GM19395 (cell line): ENCODE data around the gene CORO1A.
"Not testable (repeated sequence)": the region's sequence is repeated elsewhere in the genome, so short reads cannot be mapped to it uniquely, and the experiment has no call there.

Experiments used
- ATAC-seq: cut with Tn5 transposase; IDR thresholded peaks from one replicate; pipeline ENCODE4 v1.9.1; 2021; ENCODE audit warnings: mild to moderate bottlenecking, moderate library complexity; ENCODE audit not compliant: unreplicated experiment

The CORO1A gene

DNA sequence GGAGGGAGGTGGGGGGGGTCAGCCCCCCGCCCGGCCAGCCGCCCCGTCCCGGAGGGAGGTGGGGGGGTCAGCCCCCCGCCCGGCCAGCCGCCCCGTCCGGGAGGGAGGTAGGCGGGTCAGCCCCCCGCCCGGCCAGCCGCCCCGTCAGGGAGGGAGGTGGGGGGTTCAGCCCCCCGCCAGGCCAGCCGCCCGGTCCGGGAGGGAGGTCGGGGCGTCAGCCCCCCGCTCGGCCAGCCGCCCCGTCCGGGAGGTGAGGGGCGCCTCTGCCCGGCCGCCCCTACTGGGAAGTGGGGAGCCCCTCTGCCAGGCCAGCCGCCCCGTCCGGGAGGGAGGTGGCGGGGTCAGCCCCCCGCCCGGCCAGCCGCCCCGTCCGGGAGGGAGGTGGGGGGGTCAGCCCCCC is 14.0 kb upstream of the CORO1A start:
- ATAC-seq = not testable (repeated sequence)

DNA sequence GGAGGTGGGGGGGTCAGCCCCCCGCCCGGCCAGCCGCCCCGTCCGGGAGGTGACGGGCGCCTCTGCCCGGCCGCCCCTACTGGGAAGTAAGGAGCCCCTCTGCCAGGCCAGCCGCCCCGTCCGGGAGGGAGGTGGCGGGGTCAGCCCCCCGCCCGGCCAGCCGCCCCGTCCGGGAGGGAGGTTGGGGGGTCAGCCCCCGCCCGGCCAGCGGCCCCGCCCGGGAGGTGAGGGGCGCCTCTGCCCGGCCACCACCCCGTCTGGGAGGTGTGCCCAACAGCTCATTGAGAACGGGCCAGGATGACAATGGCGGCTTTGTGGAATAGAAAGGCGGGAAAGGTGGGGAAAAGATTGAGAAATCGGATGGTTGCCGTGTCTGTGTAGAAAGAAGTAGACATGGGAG is 13.3 kb upstream of the CORO1A start:
- ATAC-seq = not testable (repeated sequence)

DNA sequence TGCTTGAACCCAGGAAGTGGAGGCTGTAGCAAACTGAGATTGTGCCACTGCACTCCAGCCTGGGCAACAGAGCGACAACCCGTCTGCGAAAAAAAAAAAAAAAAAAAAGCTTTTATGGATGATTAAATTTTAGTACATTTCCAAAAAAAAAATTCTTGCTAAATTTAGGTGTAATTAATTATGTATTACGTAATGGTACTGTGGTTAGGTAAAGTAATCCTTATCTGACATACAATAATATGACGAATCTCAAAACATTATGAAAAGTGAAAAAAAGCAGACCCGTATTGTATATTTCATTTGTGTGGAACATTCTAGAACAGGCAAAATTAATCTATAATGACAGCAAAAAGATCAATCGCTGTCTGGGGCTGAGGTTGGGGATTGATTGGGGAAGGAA is 10.3 kb upstream of the CORO1A start:
- ATAC-seq = no peak

DNA sequence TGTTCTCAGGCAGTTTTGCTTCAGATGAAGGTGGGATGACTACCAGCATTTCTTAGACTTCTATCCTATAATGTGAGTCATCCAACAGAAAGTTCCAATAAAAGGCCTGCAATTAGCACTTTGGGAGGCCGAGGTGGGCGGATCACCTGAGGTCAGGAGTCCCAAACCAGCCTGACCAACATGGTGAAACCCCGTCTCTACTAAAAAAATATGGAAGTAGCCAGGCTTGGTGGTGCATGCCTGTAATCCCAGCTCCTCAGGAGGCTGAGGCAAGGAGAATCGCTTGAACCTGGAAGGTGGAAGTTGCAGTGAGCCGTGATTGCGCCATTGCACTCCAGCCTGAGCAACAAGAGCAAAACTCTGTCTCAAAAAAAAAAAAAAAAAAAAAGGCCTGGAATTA is 6.5 kb upstream of the CORO1A start:
- not testable (repeated sequence) for ATAC-seq

DNA sequence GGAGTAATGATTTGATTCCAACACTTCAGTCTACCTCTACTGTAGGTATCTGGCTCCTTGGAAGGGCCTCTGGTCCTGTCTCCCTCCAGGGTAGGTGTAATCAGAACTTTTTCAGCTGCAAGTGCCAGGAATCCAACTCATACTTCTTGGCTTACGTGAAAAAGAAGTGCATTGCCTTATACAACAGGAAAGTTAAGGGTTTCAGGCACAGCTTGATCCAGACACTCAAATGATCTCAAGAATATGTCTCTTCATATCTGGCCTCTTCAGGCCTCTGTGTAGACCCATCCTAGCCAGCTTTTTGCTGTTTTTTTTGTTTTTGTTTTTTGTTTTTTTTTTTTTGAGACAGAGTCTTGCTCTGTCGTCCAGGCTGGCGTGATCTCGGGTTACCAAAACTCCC is 4.2 kb upstream of the CORO1A start:
- ATAC-seq = no peak

DNA sequence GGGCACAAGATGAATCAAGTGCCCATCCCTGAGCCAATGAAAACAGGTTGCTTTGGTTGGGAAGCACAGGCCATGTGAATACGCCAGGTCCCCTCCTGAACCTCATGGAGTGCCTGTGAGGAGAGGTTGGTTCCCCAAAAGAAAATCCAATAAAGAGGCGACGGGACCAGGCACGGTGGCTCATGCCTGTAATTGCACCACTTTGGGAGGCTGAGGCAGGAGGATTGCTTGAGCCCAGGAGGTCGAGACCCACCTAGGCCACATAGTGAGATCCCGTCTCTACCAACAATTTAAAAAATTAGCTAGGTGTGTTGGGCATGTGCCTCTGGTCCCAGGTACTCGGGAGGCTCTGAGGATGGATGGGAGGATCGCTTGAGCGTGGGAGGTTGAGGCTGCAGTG is 3.5 kb upstream of the CORO1A start:
- no peak for ATAC-seq

DNA sequence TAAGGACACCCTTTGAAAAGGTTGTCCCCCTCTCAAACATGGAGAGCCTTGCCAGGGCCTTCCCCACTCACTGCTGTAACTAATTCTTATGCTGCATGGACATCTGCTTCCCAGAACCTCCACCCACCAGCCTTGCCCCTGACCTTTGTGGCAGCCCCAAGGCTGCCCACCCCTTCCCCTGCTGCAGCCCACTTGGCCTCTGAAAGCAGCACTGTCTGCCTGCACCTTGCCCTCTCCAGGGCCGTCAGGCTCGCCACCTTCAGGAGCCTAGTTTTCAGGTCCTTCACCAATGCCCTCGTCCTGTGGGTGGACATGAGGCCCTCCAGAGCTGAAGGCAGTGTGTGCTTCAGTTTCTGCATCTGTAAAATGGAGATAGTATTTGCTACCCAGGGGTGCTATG is 2.7 kb upstream of the CORO1A start:
- ATAC-seq = no peak

DNA sequence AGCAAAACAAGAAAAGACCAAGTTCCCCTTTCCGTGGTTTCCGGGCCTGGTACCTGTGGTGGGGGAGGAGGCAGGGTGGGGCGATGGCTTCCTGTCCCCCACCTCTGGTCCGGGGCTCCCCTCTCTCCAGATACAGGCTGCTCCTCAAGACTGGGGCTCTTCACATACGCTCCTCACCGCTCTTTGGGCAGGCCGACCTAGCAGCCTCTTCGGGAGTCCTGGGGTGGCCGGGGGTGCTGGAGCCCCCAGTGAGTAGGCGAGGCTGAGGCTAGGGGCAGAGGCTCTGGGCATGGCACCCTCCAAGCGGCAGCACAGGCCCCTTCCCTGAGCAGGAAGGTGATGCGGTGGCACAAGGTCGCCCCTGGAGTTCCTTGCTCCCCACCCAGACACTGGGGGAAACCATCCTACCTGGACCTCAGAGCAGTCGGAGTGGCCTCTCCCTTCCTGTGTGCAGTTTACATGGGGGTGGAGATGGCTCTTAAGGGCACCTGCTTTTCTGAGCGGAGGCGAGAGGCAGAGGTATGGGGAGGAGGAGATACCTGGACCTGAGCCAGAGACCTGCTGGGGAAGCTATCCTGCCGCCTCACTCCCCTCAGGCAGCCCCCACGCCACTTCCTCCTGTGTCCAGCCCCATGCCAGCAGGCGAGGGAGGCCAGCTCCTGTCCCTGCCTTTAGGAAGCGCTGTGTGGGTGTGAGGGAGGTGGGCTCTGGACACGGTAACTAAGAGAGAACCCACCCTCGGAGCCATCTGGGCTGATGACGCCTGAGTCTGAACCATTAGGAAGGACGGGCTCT is 891 bp downstream of the CORO1A start:
- no peak for ATAC-seq

DNA sequence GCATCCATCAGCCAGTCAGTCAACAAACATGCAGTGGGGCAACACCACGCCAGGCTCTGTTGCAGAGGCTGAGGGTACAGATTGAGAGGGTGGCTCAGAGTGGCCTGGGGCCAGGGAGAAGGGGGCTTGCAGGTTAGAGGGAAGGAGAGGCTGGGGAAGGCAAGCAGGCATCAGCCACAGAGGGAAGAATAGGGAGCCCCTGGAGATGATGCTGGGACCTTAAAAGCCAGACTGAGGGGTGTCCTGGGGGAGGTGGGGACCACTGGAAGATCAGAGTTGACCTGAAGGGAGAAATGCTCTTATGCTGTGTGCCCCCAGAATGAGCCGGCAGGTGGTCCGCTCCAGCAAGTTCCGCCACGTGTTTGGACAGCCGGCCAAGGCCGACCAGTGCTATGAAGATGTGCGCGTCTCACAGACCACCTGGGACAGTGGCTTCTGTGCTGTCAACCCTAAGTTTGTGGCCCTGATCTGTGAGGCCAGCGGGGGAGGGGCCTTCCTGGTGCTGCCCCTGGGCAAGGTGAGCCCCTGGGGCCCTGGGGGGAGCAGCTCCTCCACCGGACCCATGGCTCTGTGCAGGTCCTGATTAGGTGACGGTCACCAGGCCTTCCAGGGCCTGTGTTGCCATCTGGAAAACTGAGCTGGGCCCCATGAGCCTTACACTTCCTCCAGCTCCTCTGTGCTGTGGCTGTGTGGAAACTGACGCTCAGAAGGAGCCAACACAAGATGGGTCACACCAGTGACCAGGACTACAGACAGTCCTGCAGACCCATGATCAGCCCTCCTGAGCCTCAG is 1.7 kb downstream of the CORO1A start:
- no peak for ATAC-seq

DNA sequence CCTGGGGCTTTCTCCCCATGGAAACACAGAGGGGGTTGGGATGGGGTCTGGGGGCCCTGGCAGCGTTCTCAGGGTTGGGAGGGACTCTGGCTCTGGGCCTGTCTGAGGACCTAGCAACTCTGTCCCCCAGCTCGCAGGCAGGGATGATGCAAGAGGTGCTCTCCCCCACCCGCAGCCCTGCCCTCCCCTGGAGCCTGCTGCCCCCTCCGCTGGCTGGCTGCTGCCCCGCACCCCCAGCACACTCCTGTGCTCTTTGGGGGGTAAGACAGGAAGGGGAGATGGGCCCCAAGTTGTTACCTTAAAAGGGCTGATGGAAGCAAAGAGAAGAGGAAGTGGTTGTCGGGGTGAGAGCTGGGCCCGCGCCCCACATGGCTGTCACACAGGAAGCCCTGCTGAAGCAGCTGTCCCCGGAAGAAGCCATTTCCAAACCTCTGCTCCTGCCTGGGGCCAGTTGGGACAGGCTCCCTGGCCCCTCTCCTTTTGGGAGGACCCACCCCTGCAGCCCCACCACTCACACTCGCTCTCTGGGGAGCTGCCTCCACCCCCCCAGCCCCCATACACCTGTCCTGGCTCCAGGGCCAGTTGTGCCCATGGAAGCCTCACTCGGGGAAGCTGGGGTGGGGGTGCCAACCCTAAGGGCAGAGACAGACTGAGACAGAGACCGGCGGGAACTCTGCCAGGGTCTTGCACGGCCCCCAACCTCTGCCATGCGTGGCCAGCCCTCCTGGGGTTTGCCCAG is 2.5 kb downstream of the CORO1A start:
- ATAC-seq = no peak

DNA sequence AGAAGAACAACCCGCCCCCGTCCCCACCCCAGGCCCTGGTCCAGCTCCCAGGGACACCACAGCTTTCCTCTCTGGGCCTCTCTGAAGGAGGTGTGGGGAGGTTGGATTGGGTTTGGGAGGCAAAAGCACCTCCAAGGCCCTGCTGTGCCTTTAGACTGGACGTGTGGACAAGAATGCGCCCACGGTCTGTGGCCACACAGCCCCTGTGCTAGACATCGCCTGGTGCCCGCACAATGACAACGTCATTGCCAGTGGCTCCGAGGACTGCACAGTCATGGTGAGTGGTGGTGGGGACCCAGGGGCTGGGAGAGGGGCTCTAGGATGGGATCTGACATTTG is 3.0 kb downstream of the CORO1A start:
- ATAC-seq = no peak

DNA sequence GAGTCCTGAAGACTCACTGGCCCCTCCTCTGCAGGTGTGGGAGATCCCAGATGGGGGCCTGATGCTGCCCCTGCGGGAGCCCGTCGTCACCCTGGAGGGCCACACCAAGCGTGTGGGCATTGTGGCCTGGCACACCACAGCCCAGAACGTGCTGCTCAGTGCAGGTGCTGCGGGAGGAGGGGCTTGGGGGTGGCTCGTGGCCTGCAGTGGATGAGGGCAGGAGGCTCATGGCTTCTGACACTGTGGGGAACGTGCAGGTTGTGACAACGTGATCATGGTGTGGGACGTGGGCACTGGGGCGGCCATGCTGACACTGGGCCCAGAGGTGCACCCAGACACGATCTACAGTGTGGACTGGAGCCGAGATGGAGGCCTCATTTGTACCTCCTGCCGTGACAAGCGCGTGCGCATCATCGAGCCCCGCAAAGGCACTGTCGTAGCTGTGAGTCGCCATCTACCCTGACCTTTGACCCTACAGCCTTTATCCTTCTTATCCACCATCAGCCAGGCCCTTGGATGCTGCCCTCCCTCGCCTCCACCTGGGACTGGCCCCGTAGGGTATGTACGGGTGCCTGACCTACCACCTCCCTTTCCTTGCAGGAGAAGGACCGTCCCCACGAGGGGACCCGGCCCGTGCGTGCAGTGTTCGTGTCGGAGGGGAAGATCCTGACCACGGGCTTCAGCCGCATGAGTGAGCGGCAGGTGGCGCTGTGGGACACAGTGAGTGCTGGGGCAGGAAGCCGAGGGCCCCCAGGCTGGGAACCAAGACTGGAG is 3.6 kb downstream of the CORO1A start:
- no peak for ATAC-seq

DNA sequence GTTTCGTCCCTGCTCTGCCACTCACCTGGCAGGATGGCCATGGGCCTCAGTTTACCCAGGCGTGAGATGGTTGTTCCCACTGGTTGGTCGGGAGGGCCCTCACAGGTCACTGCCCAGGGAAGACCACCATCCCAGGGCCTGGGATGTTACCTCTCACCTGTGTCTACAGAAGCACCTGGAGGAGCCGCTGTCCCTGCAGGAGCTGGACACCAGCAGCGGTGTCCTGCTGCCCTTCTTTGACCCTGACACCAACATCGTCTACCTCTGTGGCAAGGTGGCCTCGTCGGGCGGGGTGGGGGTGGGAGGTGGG is 4.1 kb downstream of the CORO1A start:
- ATAC-seq = no peak

DNA sequence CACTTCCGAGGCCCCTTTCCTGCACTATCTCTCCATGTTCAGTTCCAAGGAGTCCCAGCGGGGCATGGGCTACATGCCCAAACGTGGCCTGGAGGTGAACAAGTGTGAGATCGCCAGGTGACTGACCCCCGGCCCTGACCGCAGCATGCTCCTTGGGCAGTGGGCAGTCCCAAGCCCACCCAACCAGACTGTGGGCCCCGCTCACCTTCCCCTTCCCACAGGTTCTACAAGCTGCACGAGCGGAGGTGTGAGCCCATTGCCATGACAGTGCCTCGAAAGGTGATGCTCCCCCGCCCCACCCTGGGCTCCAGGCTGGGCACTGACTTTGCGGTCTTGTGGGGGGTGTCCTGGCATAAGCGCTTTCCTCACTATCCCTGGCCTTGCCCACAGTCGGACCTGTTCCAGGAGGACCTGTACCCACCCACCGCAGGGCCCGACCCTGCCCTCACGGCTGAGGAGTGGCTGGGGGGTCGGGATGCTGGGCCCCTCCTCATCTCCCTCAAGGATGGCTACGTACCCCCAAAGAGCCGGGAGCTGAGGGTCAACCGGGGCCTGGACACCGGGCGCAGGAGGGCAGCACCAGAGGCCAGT is 4.7 kb downstream of the CORO1A start:
- ATAC-seq = no peak

DNA sequence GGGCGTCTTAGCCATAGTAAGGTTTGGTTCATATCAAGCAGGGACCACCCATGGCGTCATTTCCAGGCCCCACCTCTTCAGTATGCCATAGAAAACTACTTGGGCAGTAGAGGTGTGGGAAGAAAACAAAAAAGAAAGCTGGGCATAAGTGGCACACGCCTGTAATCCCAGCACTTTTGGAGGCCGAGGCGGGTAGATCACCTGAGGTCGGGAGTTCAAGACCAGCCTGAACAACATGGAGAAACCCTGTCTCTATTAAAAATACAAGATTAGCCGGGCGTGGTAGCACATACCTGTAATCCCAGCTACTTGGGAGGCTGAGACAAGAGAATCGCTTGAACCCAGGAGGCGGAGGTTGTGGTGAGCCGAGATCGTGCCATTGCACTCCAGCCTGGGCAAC is 7.8 kb downstream of the CORO1A start:
- not testable (repeated sequence) for ATAC-seq

DNA sequence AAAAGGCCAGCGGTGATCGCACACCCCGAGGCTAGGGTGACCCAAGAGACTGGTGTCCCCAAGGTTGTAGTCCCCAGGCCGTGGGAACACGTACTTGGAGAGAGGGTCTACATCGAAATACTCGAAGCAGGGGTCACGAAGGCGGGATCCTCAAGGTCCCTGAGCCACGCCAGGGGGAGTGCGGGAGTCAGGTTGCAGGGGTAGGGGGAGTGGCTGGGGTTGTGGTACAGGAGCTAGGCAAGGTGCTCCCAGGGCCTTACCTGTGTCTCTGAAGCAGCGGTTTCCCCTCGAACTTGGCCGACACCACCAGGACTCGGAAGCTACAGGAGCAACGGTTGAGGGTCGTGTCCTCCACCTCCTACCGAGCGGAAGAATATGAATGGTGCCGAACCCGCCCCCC is 9.7 kb downstream of the CORO1A start:
- ATAC-seq = peak; percentile 13

DNA sequence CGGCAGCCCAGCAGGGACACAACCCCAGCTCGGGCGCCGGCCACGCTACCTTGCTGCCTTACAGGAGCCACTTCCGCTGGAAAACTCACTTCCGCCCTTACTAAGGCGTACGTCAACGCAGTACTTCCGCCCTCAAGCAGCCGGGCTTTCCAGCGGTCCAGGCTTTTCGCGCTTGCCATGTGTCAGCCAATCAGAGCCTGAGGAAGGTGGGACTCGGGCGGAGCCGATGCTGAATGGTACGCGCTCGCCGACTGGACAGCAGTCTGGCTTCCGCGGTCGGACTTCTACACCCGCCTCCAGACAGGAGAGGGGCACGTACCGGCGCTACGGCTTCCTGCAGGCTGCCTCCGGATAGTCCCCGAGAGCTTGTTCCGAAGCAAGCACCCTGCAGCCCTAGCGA is 10.2 kb downstream of the CORO1A start, which contains the start of the genes BOLA2B and SLX1A:
Gene BOLA2B, minus strand, starts transcription at position 52 of the 400 bp plus-strand sequence. CDS start 71 bp downstream, outside the sequence.
Gene SLX1A, plus strand, starts transcription at position 261 of the 400 bp plus-strand sequence. CDS start 210 bp downstream, outside the sequence.
- ATAC-seq = peak; percentile 88

DNA sequence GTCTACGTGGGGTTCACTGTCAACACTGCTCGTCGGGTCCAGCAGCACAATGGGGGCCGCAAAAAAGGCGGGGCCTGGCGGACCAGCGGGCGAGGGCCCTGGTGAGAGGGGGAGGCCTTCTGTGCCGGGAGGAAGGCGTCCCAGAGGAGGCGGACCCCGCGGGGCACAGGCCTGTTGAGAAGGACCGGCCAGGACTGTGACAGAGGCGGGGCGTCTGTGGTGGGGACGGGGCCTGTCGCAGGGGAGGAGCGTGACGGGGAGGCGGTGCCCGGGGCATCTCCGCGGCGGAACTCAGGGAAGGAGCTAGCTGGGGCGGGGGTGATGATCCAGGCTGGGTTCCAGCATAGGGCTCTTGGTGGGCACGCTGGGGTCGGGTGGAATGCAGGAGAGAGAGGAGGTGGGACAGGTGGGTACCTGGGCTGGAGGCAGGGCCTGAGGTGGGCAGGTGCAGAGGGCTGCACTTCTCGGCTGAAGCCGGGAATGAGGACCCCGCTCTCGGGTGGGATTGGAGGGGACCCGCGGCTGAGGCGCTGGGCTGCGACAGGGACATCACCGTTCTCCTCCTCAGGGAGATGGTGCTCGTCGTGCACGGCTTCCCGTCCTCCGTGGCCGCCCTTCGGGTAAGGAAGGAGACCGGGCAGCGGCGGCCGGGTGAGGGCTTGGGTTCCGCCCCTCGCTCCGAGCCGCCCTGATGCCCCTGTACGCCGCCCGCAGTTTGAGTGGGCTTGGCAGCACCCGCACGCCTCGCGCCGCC is 10.9 kb downstream of the CORO1A start:
- peak; percentile 60 for ATAC-seq

DNA sequence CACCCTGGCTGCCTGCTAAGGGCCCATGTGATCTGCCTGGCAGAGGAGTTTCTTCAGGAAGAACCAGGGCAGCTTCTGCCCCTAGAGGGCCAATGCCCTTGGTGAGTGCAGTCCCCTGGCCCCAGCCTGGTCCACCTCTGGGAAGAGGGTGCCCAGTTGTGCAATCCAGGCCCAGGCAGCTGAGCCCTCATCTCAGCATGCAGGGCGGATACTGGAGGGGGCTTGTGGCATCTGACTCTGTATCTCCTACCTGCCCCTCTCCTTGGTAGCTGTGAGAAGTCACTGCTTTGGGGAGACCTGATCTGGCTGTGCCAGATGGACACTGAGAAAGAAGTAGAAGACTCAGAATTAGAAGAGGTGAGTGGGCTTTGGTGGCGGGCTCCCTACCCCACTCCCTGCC is 13.6 kb downstream of the CORO1A start:
- not testable (repeated sequence) for ATAC-seq

DNA sequence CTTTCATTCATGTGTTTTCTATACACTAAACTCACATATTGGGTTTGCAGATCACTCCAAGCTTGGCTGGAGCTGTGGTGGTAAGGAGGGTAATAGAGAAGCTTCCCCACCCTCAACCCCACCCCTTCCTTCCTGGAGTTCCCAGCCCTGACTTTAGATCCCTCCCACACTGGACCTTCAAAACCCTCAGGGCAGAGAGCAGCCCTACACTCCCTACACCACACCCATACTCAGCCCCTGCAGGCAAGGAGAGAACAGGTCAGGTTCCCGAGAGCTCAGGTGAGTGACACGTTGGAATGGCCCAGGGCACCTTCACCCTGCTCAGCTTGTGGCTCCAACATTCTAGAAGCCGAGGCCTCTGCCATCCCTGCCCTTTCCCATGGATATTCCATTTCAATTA is 15.6 kb downstream of the CORO1A start, which contains the start of gene SULT1A3:
Gene SULT1A3, plus strand, starts transcription at position 207 of the 400 bp plus-strand sequence. CDS start 1,474 bp downstream, outside the sequence.
- ATAC-seq = not testable (repeated sequence)
